ENCODE measurements around the gene LAMB1.

DNA sequence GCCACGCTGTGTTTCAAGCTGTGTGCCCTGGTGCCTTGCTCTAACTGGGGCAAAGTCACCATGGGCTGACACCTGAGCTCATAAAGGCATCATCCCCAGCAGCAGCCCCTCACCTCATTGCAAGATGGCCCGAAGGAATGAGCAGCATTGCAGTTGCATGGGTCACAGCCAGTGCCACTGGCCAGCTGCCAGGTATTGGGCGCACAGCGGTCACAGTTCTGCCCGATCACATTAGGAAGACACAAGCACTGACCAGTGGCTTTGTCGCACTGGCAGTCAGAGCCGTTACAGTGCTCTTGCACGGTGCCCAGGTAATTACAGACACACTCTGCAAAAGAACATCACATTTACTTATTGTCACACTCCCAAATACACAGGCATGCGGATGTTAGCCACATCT is 51.1 kb downstream of the LAMB1 start:
- TF ChIP-seq, protein P1, sequence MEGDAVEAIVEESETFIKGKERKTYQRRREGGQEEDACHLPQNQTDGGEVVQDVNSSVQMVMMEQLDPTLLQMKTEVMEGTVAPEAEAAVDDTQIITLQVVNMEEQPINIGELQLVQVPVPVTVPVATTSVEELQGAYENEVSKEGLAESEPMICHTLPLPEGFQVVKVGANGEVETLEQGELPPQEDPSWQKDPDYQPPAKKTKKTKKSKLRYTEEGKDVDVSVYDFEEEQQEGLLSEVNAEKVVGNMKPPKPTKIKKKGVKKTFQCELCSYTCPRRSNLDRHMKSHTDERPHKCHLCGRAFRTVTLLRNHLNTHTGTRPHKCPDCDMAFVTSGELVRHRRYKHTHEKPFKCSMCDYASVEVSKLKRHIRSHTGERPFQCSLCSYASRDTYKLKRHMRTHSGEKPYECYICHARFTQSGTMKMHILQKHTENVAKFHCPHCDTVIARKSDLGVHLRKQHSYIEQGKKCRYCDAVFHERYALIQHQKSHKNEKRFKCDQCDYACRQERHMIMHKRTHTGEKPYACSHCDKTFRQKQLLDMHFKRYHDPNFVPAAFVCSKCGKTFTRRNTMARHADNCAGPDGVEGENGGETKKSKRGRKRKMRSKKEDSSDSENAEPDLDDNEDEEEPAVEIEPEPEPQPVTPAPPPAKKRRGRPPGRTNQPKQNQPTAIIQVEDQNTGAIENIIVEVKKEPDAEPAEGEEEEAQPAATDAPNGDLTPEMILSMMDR (IDR thresholded peaks at IDR 0.05) = no peak
- TF ChIP-seq POLR2A (IDR thresholded peaks at IDR 0.05) = no peak

Data from breast epithelium (tissue), 3 donors.